Loucy (cell line): ENCODE data around the gene SRGN.

ENCODE experiments used
- CTCF ChIP-seq: fragments of 200-600 bp; sonication (generic); conservative IDR thresholded peaks from 2 replicates; pipeline ENCODE4 v1.5.1; 2014; ENCODE audit warnings: mild to moderate bottlenecking, antibody characterized with exemption, low read length
- EZH2phosphoT487 ChIP-seq: fragments of 200-600 bp; IDR thresholded peaks from 2 replicates; pipeline ENCODE4 v1.6.1; 2018; ENCODE audit warnings: antibody characterized with exemption, mild to moderate bottlenecking, moderate library complexity, borderline replicate concordance

GRCh38 chr10:69124563-69125268 is 36.8 kb downstream of the SRGN start:
- TF ChIP-seq EZH2phosphoT487 = no peak
- no peak for TF ChIP-seq CTCF
